PC-3 (cell line): ENCODE results near the gene ERVMER34-1. TPM values are rescaled to one million over a fixed set of nuclear protein-coding genes. Genes with fewer than 3 reads are reported as not detected.

Experiments used
- ATAC-seq: fragments of 200-7000 bp; cut with Tn5 transposase; 2 replicates; pipeline ENCODE4 v1.9.1; 2020; ENCODE audit warnings: mild to moderate bottlenecking, moderate library complexity
- BruUV-seq: library from RNA; stranded (reverse); fragments of 400-500 nt; replicated peaks from 2 replicates; lab custom pipeline; 2021; lab: Mats Ljungman, UMichigan
- CTCF ChIA-PET: fragments of 300-600 bp; sonication (Branson Sonifier 250); formaldehyde crosslinking; loops from one replicate; lab custom pipeline; 2022; ENCODE audit warnings: antibody characterized with exemption; lab: Charles Lee
- POLR2A ChIA-PET: fragments of 300-600 bp; sonication (Branson Sonifier 250); formaldehyde crosslinking; loops from one replicate; lab custom pipeline; 2022; ENCODE audit warnings: antibody characterized with exemption; ENCODE audit not compliant: unreplicated experiment; lab: Charles Lee
- DNase-seq: peaks from one replicate; pipeline ENCODE4 v3.0.0-alpha.2; 2015
- H2AFZ ChIP-seq: fragments of 300-600 bp; sonication (generic); 2 replicates; pipeline ENCODE4 v1.6.0; 2016; ENCODE audit warnings: antibody characterized with exemption, low read length
- H3F3A ChIP-seq: fragments of 300-600 bp; sonication (generic); one replicate; pipeline ENCODE4 v1.6.0; 2017; ENCODE audit warnings: antibody characterized with exemption, low read length, control low read depth, mild to moderate bottlenecking; ENCODE audit not compliant: unreplicated experiment
- H3K27ac ChIP-seq: fragments of 300-600 bp; sonication (generic); 2 replicates; pipeline ENCODE4 v1.5.1; 2016; ENCODE audit warnings: mild to moderate bottlenecking, low read length
- H3K27me3 ChIP-seq: fragments of 300-600 bp; sonication (generic); 2 replicates; pipeline ENCODE4 v1.6.1; 2016; ENCODE audit warnings: low read length, mixed read lengths
- H3K36me3 ChIP-seq: fragments of 300-600 bp; sonication (generic); 2 replicates; pipeline ENCODE4 v1.6.1; 2016; ENCODE audit warnings: low read depth, mixed run types, low read length, mixed read lengths
- H3K4me1 ChIP-seq: fragments of 300-600 bp; sonication (generic); 2 replicates; pipeline ENCODE4 v1.5.1; 2016; ENCODE audit warnings: low read length; ENCODE audit not compliant: insufficient read depth
- H3K4me2 ChIP-seq: fragments of 300-600 bp; sonication (generic); 2 replicates; pipeline ENCODE4 v1.6.0; 2016; ENCODE audit warnings: low read length
- H3K4me3 ChIP-seq: fragments of 300-600 bp; sonication (generic); 2 replicates; pipeline ENCODE4 v1.5.1; 2016; ENCODE audit warnings: mild to moderate bottlenecking, low read length, mixed read lengths
- H3K79me2 ChIP-seq: fragments of 300-600 bp; sonication (generic); 2 replicates; pipeline ENCODE4 v1.6.1; 2017; ENCODE audit warnings: low read length, mixed read lengths
- H3K9ac ChIP-seq: fragments of 300-600 bp; sonication (generic); 2 replicates; pipeline ENCODE4 v1.6.0; 2016; ENCODE audit warnings: mild to moderate bottlenecking, low read length
- H3K9me2 ChIP-seq: fragments of 300-600 bp; sonication (generic); replicated peaks from 2 replicates; pipeline ENCODE4 v1.6.1; 2016; ENCODE audit warnings: mixed run types, low read length, mixed read lengths
- H3K9me3 ChIP-seq: fragments of 300-600 bp; sonication (generic); 2 replicates; pipeline ENCODE4 v1.6.1; 2016; ENCODE audit warnings: low read length, mixed read lengths
- H4K20me1 ChIP-seq: fragments of 300-600 bp; sonication (generic); 2 replicates; pipeline ENCODE4 v1.6.1; 2016; ENCODE audit warnings: low read length, mixed read lengths
- CTCF ChIP-seq: fragments of 300-600 bp; sonication (generic); conservative IDR thresholded peaks from 2 replicates; pipeline ENCODE4 v1.5.1; 2017; ENCODE audit warnings: antibody characterized with exemption, low read depth, mild to moderate bottlenecking, low read length
- EZH2 ChIP-seq: fragments of 300-600 bp; sonication (generic); IDR thresholded peaks from one replicate; pipeline ENCODE4 v1.6.1; 2017; ENCODE audit warnings: antibody characterized with exemption, mild to moderate bottlenecking, low read length; ENCODE audit not compliant: unreplicated experiment
- EZH2phosphoT487 ChIP-seq: fragments of 300-600 bp; sonication (generic); IDR thresholded peaks from 2 replicates; pipeline ENCODE4 v1.6.1; 2018; ENCODE audit warnings: mild to moderate bottlenecking, antibody characterized with exemption, low read length, borderline replicate concordance
- intact Hi-C: fragments of 100-400 bp; cut with micrococcal nuclease; formaldehyde crosslinking; loops from 2 replicates; pipeline ENCODE4 v1.9.0; 2023
- total RNA-seq: library from RNA; depleted of rRNA; stranded (reverse); fragments of >200 nt; gene quantifications from 2 replicates; pipeline ENCODE4 v1.2.3, GENCODE V29; 2014

Gene ERVMER34-1
- total RNA-seq, 1 experiment from 2014 or later = 1.7 TPM

- CTCF ChIA-PET = no interaction called here
- no TSS peak for BruUV-seq
- no peaks in the 10 kb centered on the region for H4K20me1 ChIP-seq
These were observed 274 bp upstream of the ERVMER34-1 start for GRCh38 chr4:52751487-52751911.

GRCh38 chr4:52750213-52750612, 1.0 kb downstream of the ERVMER34-1 start:
- ChIA-PET CTCF (no interaction called here), POLR2A (no interaction called here)
- H3F3A ChIP-seq = no peaks in the 10 kb centered on the region
- intact Hi-C loops = no loop called here
- H3K79me2 ChIP-seq = no peaks in the 10 kb centered on the region
- H2AFZ ChIP-seq = peak overlapping the region; percentile 93; the same call in 1 of the 2 replicates
- no peak for DNase-seq
- H3K9ac ChIP-seq = no peak overlapping the region
- H3K36me3 ChIP-seq = no peaks in the 10 kb centered on the region
- no TSS peak for BruUV-seq
- H3K9me2 ChIP-seq = no peaks in the 10 kb centered on the region
- peak overlapping the region; percentile 72; the same call in 1 of the 2 replicates for H3K4me3 ChIP-seq
- ATAC-seq = no peak
- TF ChIP-seq CTCF = no peak
- no peak for TF ChIP-seq EZH2phosphoT487
- TF ChIP-seq EZH2 = no peak
- no peak overlapping the region for H3K27ac ChIP-seq
- H4K20me1 ChIP-seq = no peaks in the 10 kb centered on the region
- H3K4me1 ChIP-seq = peaks cover 7% of the 10 kb centered on the region; the same call in 1 of the 2 replicates
- no peaks in the 10 kb centered on the region for H3K9me3 ChIP-seq
- H3K27me3 ChIP-seq = peaks cover 4% of the 10 kb centered on the region; the same call in 1 of the 2 replicates
- H3K4me2 ChIP-seq = peak overlapping the region; percentile 95

More at GRCh38 chr4:52751487-52751911, 274 bp upstream of the ERVMER34-1 start:
- Histone ChIP-seq H2AFZ (peak overlapping the region; percentile 93), H3F3A (no peaks in the 10 kb centered on the region), H3K4me3 (peak overlapping the region; percentile 72), H3K27me3 (peaks cover 10% of the 10 kb centered on the region), H3K4me2 (peak overlapping the region; percentile 95), H3K79me2 (no peaks in the 10 kb centered on the region), H3K9me3 (no peaks in the 10 kb centered on the region), H3K9me2 (no peaks in the 10 kb centered on the region), H3K36me3 (no peaks in the 10 kb centered on the region), H3K4me1 (peaks cover 7% of the 10 kb centered on the region; the same call in 1 of the 2 replicates), H3K9ac (peak overlapping the region; percentile 18; the same call in 1 of the 2 replicates), H3K27ac (no peak overlapping the region)
- ATAC-seq (peak; percentile 92), DNase-seq (peak; percentile 83)
- no peak for TF ChIP-seq EZH2
- TF ChIP-seq EZH2phosphoT487 = no peak
- TF ChIP-seq CTCF = no peak
- POLR2A ChIA-PET = interaction anchor here (0.7 kb wide), 1 partner anchor 161 kb away, joined by 13 read pairs; no protein-coding TSS in a partner anchor
- intact Hi-C loops = no loop called here

DNA sequence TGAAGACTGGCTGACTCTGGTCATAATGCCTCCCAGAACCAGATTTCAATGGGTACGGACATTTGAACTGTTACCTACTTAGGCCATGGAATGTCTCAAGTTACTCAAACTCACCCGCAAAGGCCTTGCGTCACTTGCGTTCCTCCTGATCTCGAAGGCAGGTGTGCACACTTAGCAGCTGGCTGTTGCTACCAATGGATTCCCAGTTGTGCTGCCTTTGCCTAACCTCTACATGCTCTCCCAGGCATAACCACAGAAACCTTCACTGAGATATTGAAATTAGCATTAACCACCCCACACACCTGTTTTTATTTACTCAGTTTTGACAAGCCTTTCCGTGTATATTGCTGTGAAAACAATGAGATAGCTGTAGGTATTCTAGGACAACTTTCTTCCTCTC, 2.8 kb downstream of the ERVMER34-1 start:
- intact Hi-C loops = no loop called here
- Histone ChIP-seq H3K36me3 (no peaks in the 10 kb centered on the region), H3K79me2 (no peaks in the 10 kb centered on the region), H4K20me1 (no peaks in the 10 kb centered on the region), H3K9me3 (no peaks in the 10 kb centered on the region), H3K9me2 (no peaks in the 10 kb centered on the region), H3F3A (no peaks in the 10 kb centered on the region), H2AFZ (no peak overlapping the region), H3K4me1 (peaks cover 7% of the 10 kb centered on the region; the same call in 1 of the 2 replicates), H3K4me3 (no peak overlapping the region), H3K27me3 (no peaks in the 10 kb centered on the region), H3K27ac (no peak overlapping the region), H3K9ac (no peak overlapping the region), H3K4me2 (no peak overlapping the region)
- no peak for ATAC-seq
- no peak for DNase-seq
- ChIA-PET POLR2A (no interaction called here), CTCF (no interaction called here)
- no TSS peak for BruUV-seq
- TF ChIP-seq CTCF (no peak), EZH2 (no peak), EZH2phosphoT487 (no peak)
